ENCODE results near the gene CDK3.
"Not testable (repeated sequence)": the region's sequence is repeated elsewhere in the genome, so short reads cannot be mapped to it uniquely, and the experiment has no call there.

CDK3 gene

GRCh38 chr17:76000755-76001521, at the start of gene CDK3:
Gene CDK3 (plus strand): TSS chr17:76000855. CDS start chr17:76001426, 571 bp downstream.
- DNase-seq (ENCODE audit: low spot score) = no peak

- peak; percentile 46 for DNase-seq (ENCODE audit: low spot score)
Observed at GRCh38 chr17:75950855-75951554, 49.6 kb upstream of the CDK3 start.

GRCh38 chr17:75959051-75959838, 41.4 kb upstream of the CDK3 start:
- no peak for DNase-seq (ENCODE audit: low spot score)

- no peak for DNase-seq (ENCODE audit: low spot score)
Observed at GRCh38 chr17:75959839-75960511, 40.7 kb upstream of the CDK3 start.

- DNase-seq (ENCODE audit: low spot score) = no peak
Observed at GRCh38 chr17:75965468-75965867, 35.2 kb upstream of the CDK3 start.

- DNase-seq (ENCODE audit: low spot score) = not testable (repeated sequence)
Observed at GRCh38 chr17:75969044-75969443, 31.6 kb upstream of the CDK3 start.

- no peak for DNase-seq (ENCODE audit: low spot score)
Observed at GRCh38 chr17:75970011-75970523, 30.6 kb upstream of the CDK3 start.

GRCh38 chr17:75970626-75971025, 30.0 kb upstream of the CDK3 start:
- DNase-seq (ENCODE audit: low spot score) = no peak

GRCh38 chr17:75975187-75975586, 25.5 kb upstream of the CDK3 start:
- not testable (repeated sequence) for DNase-seq (ENCODE audit: low spot score)

- no peak for DNase-seq (ENCODE audit: low spot score)
Observed at GRCh38 chr17:75975757-75976174, 24.9 kb upstream of the CDK3 start.

GRCh38 chr17:75976175-75976848, 24.3 kb upstream of the CDK3 start:
- DNase-seq (ENCODE audit: low spot score) = no peak

GRCh38 chr17:75978938-75979704, 21.5 kb upstream of the CDK3 start, which contains the start of the genes ACOX1 and TEN1:
Gene ACOX1 (minus strand): TSS chr17:75979166. CDS start chr17:75979073, 93 bp downstream.
Gene TEN1 (plus strand): TSS chr17:75979240. CDS start chr17:75986193, 6,953 bp downstream.
- DNase-seq (ENCODE audit: low spot score) = peak; percentile 97

- no peak for DNase-seq (ENCODE audit: low spot score)
Observed at GRCh38 chr17:75979705-75980187, 20.9 kb upstream of the CDK3 start.

GRCh38 chr17:75980188-75981018, 20.3 kb upstream of the CDK3 start:
- DNase-seq (ENCODE audit: low spot score) = no peak

- no peak for DNase-seq (ENCODE audit: low spot score)
Observed at GRCh38 chr17:75981019-75981615, 19.5 kb upstream of the CDK3 start.

GRCh38 chr17:75983501-75984181, 17.0 kb upstream of the CDK3 start:
- no peak for DNase-seq (ENCODE audit: low spot score)

GRCh38 chr17:75985986-75986385, 14.7 kb upstream of the CDK3 start:
- no peak for DNase-seq (ENCODE audit: low spot score)

GRCh38 chr17:75987041-75987440, 13.6 kb upstream of the CDK3 start:
- DNase-seq (ENCODE audit: low spot score) = no peak

All from globus pallidus (tissue), 1 donor.